Measurements from ENCODE around the gene AP1S1. TPM values are rescaled to one million over a fixed set of nuclear protein-coding genes. Genes with fewer than 3 reads are reported as not detected.

Gene AP1S1
- total and polyA plus RNA-seq, 7 experiments from 2014 or later: 3.3 to 39.4 (median 7.0) TPM

- ATAC-seq: no peak
- Mint-ChIP-seq H3K4me3 (no peak overlapping the region), H3K4me1 (peaks cover 0 to 7% (median 4%) of the 10 kb centered on the region in 7 donors), H3K27ac (no peak overlapping the region), H3K9me3 (peaks cover 0 to 2% (median 0%) of the 10 kb centered on the region in 11 donors), H3K27me3 (peaks cover 22 to 39% (median 25%) of the 10 kb centered on the region in 5 donors), H3K36me3 (peaks cover 0 to 5% (median 0%) of the 10 kb centered on the region in 5 donors)
- Histone ChIP-seq H3K36me3 (ENCODE audit: control insufficient read depth in 2 of 3, insufficient read depth in 3 of 3, low read length in 3 of 3) (no peaks in the 10 kb centered on the region), H3K9me3 (ENCODE audit: control insufficient read depth in 2 of 3, low read length in 3 of 3) (no peaks in the 10 kb centered on the region), H3K4me3 (ENCODE audit: low read length) (no peak overlapping the region), H3K4me1 (ENCODE audit: control insufficient read depth in 2 of 2, insufficient read depth in 2 of 2, low read length in 2 of 2) (no peaks in the 10 kb centered on the region), H3K27ac (ENCODE audit: low read depth, low read length) (no peak overlapping the region), H3K27me3 (ENCODE audit: control insufficient read depth in 2 of 2, insufficient read depth in 2 of 2, low read length in 2 of 2) (no peaks in the 10 kb centered on the region)
- POLR2A ChIA-PET: no interaction called here
- intact Hi-C loops (cut with micrococcal nuclease): no loop called here
- CTCF ChIA-PET: interaction anchor here (0.7 kb wide), 1 partner anchor 42 kb away, joined by 4 read pairs; no protein-coding TSS in a partner anchor
- DNase-seq: no peak
Measured at GRCh38 chr7:101186194-101186593, 31.9 kb downstream of the AP1S1 start.

GRCh38 chr7:101186844-101187428, 32.7 kb downstream of the AP1S1 start:
- Mint-ChIP-seq H3K4me3 (no peak overlapping the region), H3K27ac (no peak overlapping the region), H3K4me1 (peaks cover 0 to 7% (median 4%) of the 10 kb centered on the region in 7 donors), H3K9me3 (peaks cover 0 to 2% (median 0%) of the 10 kb centered on the region in 11 donors), H3K27me3 (peaks cover 20 to 32% (median 23%) of the 10 kb centered on the region in 5 donors), H3K36me3 (peaks cover 0 to 5% (median 0%) of the 10 kb centered on the region in 5 donors)
- H3K27me3 ChIP-seq (ENCODE audit: control insufficient read depth in 2 of 2, insufficient read depth in 2 of 2, low read length in 2 of 2): no peaks in the 10 kb centered on the region
- no peaks in the 10 kb centered on the region for H3K36me3 ChIP-seq (ENCODE audit: control insufficient read depth in 2 of 3, insufficient read depth in 3 of 3, low read length in 3 of 3)
- DNase-seq (no peak), ATAC-seq (no peak)
- CTCF ChIA-PET: interaction anchor here (0.6 to 1.0 kb wide), 3 partner anchors 33 to 44 kb away, joined by 4 to 6 read pairs (median 4); no protein-coding TSS in a partner anchor
- intact Hi-C loops (cut with micrococcal nuclease): no loop called here
- POLR2A ChIA-PET: interaction anchor here (0.7 kb wide), 1 partner anchor 265 kb away, joined by 3 read pairs; no protein-coding TSS in a partner anchor
- H3K4me3 ChIP-seq (ENCODE audit: low read length): no peak overlapping the region
- no peaks in the 10 kb centered on the region for H3K4me1 ChIP-seq (ENCODE audit: control insufficient read depth in 2 of 2, insufficient read depth in 2 of 2, low read length in 2 of 2)
- no peaks in the 10 kb centered on the region for H3K9me3 ChIP-seq (ENCODE audit: control insufficient read depth in 2 of 3, low read length in 3 of 3)
- no peak overlapping the region for H3K27ac ChIP-seq (ENCODE audit: low read depth, low read length)

GRCh38 chr7:101189109-101189508, 34.8 kb downstream of the AP1S1 start:
- CTCF ChIA-PET: interaction anchor here (1.2 kb wide), 1 partner anchor 45 kb away, joined by 4 read pairs; no protein-coding TSS in a partner anchor
- ATAC-seq (no peak), DNase-seq (no peak)
- Mint-ChIP-seq H3K4me1 (peaks cover 0 to 5% (median 0%) of the 10 kb centered on the region in 7 donors), H3K9me3 (no peaks in the 10 kb centered on the region), H3K27ac (no peak overlapping the region), H3K4me3 (no peak overlapping the region), H3K36me3 (no peaks in the 10 kb centered on the region), H3K27me3 (peaks cover 11 to 21% (median 14%) of the 10 kb centered on the region in 5 donors)
- Histone ChIP-seq H3K27me3 (ENCODE audit: control insufficient read depth in 2 of 2, insufficient read depth in 2 of 2, low read length in 2 of 2) (no peaks in the 10 kb centered on the region), H3K27ac (ENCODE audit: low read depth, low read length) (no peak overlapping the region), H3K4me1 (ENCODE audit: control insufficient read depth in 2 of 2, insufficient read depth in 2 of 2, low read length in 2 of 2) (no peaks in the 10 kb centered on the region), H3K36me3 (ENCODE audit: control insufficient read depth in 2 of 3, insufficient read depth in 3 of 3, low read length in 3 of 3) (no peaks in the 10 kb centered on the region), H3K4me3 (ENCODE audit: low read length) (no peak overlapping the region), H3K9me3 (ENCODE audit: control insufficient read depth in 2 of 3, low read length in 3 of 3) (no peaks in the 10 kb centered on the region)
- POLR2A ChIA-PET: no interaction called here
- intact Hi-C loops (cut with micrococcal nuclease): no loop called here

- CTCF ChIA-PET: interaction anchor here (1.0 to 1.2 kb wide), 2 partner anchors 7 to 39 kb away, joined by 4 read pairs; no protein-coding TSS in a partner anchor
- Mint-ChIP-seq H3K9me3 (no peaks in the 10 kb centered on the region), H3K36me3 (peaks cover 0 to under 1% (median 0%) of the 10 kb centered on the region in 5 donors), H3K27ac (no peak overlapping the region), H3K27me3 (peaks cover 4 to 21% (median 10%) of the 10 kb centered on the region in 5 donors), H3K4me1 (peaks cover 0 to 8% (median 4%) of the 10 kb centered on the region in 7 donors), H3K4me3 (no peak overlapping the region)
- H3K4me3 ChIP-seq (ENCODE audit: low read length): no peak overlapping the region
- peaks cover 0 to 6% of the 10 kb centered on the region in 2 donors for H3K27me3 ChIP-seq (ENCODE audit: control insufficient read depth in 2 of 2, insufficient read depth in 2 of 2, low read length in 2 of 2)
- DNase-seq: no peak
- no peak for ATAC-seq
- H3K4me1 ChIP-seq (ENCODE audit: control insufficient read depth in 2 of 2, insufficient read depth in 2 of 2, low read length in 2 of 2): no peaks in the 10 kb centered on the region
- intact Hi-C loops (cut with micrococcal nuclease): no loop called here
- H3K9me3 ChIP-seq (ENCODE audit: control insufficient read depth in 2 of 3, low read length in 3 of 3): no peaks in the 10 kb centered on the region
- no peak overlapping the region for H3K27ac ChIP-seq (ENCODE audit: low read depth, low read length)
- no peaks in the 10 kb centered on the region for H3K36me3 ChIP-seq (ENCODE audit: control insufficient read depth in 2 of 3, insufficient read depth in 3 of 3, low read length in 3 of 3)
- POLR2A ChIA-PET: interaction anchor here (0.9 kb wide), 1 partner anchor 48 kb away, joined by 3 read pairs; no protein-coding TSS in a partner anchor
Measured at GRCh38 chr7:101195884-101196283, 41.6 kb downstream of the AP1S1 start.

GRCh38 chr7:101197991-101198390, 43.7 kb downstream of the AP1S1 start:
- no peak overlapping the region for H3K4me3 Mint-ChIP-seq

GRCh38 chr7:101198476-101198875, 44.2 kb downstream of the AP1S1 start:
- no peak overlapping the region for H3K27ac Mint-ChIP-seq
- POLR2A ChIA-PET: no interaction called here
- H3K9me3 ChIP-seq (ENCODE audit: control insufficient read depth in 2 of 3, low read length in 3 of 3): no peaks in the 10 kb centered on the region

More at GRCh38 chr7:101197991-101198390, 43.7 kb downstream of the AP1S1 start:
- Histone ChIP-seq H3K27ac (ENCODE audit: low read depth, low read length) (no peak overlapping the region), H3K36me3 (ENCODE audit: control insufficient read depth in 2 of 3, insufficient read depth in 3 of 3, low read length in 3 of 3) (no peaks in the 10 kb centered on the region), H3K4me1 (ENCODE audit: control insufficient read depth in 2 of 2, insufficient read depth in 2 of 2, low read length in 2 of 2) (no peaks in the 10 kb centered on the region), H3K4me3 (ENCODE audit: low read length) (no peak overlapping the region), H3K27me3 (ENCODE audit: control insufficient read depth in 2 of 2, insufficient read depth in 2 of 2, low read length in 2 of 2) (peaks cover 0 to 7% of the 10 kb centered on the region in 2 donors), H3K9me3 (ENCODE audit: control insufficient read depth in 2 of 3, low read length in 3 of 3) (no peaks in the 10 kb centered on the region)
- Mint-ChIP-seq H3K4me1 (peaks cover 0 to 13% (median 7%) of the 10 kb centered on the region in 7 donors), H3K27me3 (peaks cover 18 to 38% (median 23%) of the 10 kb centered on the region in 5 donors), H3K36me3 (peaks cover 0 to 1% (median 0%) of the 10 kb centered on the region in 5 donors), H3K27ac (no peak overlapping the region), H3K9me3 (no peaks in the 10 kb centered on the region)
- ATAC-seq (no peak), DNase-seq (no peak)
- intact Hi-C loops (cut with micrococcal nuclease): no loop called here
- ChIA-PET CTCF (no interaction called here), POLR2A (no interaction called here)

More at GRCh38 chr7:101198476-101198875, 44.2 kb downstream of the AP1S1 start:
- Mint-ChIP-seq H3K27me3 (peaks cover 19 to 39% (median 25%) of the 10 kb centered on the region in 5 donors), H3K9me3 (no peaks in the 10 kb centered on the region), H3K36me3 (peaks cover 0 to 1% (median 0%) of the 10 kb centered on the region in 5 donors), H3K4me1 (peaks cover 0 to 13% (median 7%) of the 10 kb centered on the region in 7 donors), H3K4me3 (no peak overlapping the region)
- intact Hi-C loops (cut with micrococcal nuclease): no loop called here
- Histone ChIP-seq H3K4me3 (ENCODE audit: low read length) (no peak overlapping the region), H3K27ac (ENCODE audit: low read depth, low read length) (no peak overlapping the region), H3K4me1 (ENCODE audit: control insufficient read depth in 2 of 2, insufficient read depth in 2 of 2, low read length in 2 of 2) (peaks cover 0 to under 1% of the 10 kb centered on the region in 2 donors), H3K36me3 (ENCODE audit: control insufficient read depth in 2 of 3, insufficient read depth in 3 of 3, low read length in 3 of 3) (no peaks in the 10 kb centered on the region), H3K27me3 (ENCODE audit: control insufficient read depth in 2 of 2, insufficient read depth in 2 of 2, low read length in 2 of 2) (peaks cover 0 to 7% of the 10 kb centered on the region in 2 donors)
- no peak for ATAC-seq
- DNase-seq: no peak
- CTCF ChIA-PET: no interaction called here
